ENCODE measurements around the gene BASP1. TPM values are rescaled to one million over a fixed set of nuclear protein-coding genes. Genes with fewer than 3 reads are reported as not detected.
A peak's percentile ranks its signal among the peaks of the same experiment; 100 is the strongest.
"Not testable (repeated sequence)": the region's sequence is repeated elsewhere in the genome, so short reads cannot be mapped to it uniquely, and the experiment has no call there.

Gene BASP1
- total RNA-seq, 1 experiment from 2014 or later, result not detected

DNA sequence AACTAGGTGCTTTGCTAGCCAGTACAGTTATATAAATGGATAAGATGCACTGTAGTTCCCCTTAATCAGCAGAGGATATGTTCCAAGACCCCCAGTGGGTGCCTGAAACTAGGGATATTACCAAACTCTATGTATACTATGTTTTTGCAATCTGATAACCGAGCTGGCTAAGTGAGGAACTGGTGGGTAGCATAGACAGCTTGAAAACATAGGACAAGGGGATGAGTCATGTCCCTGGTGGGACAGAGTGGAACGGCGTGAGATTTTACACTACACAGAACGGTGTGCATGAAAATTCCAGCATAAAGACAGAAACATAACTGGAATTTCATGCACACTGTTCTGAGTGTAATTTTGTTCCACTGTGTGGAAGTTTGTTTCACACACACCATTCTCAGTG is 86.9 kb downstream of the BASP1 start:
- BruUV-seq (replicated peaks), result no TSS peak
- CTCF ChIA-PET, result no interaction called here
- peaks cover 2% of the 10 kb centered on the region for H3K9me3 Mint-ChIP-seq (ENCODE audit: low read depth, unreplicated experiment)
- H3K27me3 Mint-ChIP-seq (ENCODE audit: unreplicated experiment), result peaks cover 2% of the 10 kb centered on the region
- H3K4me3 Mint-ChIP-seq (ENCODE audit: low read depth, unreplicated experiment), result no peak overlapping the region
- no peaks in the 10 kb centered on the region for H3K4me1 Mint-ChIP-seq (ENCODE audit: low read depth, unreplicated experiment)
- H3K27ac Mint-ChIP-seq (ENCODE audit: unreplicated experiment), result no peak overlapping the region
- no peak for DNase-seq
- intact Hi-C loops (cut with micrococcal nuclease; ENCODE audit: unreplicated experiment), result no loop called here
- no peaks in the 10 kb centered on the region for H3K36me3 Mint-ChIP-seq (ENCODE audit: insufficient read depth, unreplicated experiment)
- TF ChIP-seq, protein P1, sequence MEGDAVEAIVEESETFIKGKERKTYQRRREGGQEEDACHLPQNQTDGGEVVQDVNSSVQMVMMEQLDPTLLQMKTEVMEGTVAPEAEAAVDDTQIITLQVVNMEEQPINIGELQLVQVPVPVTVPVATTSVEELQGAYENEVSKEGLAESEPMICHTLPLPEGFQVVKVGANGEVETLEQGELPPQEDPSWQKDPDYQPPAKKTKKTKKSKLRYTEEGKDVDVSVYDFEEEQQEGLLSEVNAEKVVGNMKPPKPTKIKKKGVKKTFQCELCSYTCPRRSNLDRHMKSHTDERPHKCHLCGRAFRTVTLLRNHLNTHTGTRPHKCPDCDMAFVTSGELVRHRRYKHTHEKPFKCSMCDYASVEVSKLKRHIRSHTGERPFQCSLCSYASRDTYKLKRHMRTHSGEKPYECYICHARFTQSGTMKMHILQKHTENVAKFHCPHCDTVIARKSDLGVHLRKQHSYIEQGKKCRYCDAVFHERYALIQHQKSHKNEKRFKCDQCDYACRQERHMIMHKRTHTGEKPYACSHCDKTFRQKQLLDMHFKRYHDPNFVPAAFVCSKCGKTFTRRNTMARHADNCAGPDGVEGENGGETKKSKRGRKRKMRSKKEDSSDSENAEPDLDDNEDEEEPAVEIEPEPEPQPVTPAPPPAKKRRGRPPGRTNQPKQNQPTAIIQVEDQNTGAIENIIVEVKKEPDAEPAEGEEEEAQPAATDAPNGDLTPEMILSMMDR (IDR thresholded peaks at IDR 0.05; ENCODE audit: unreplicated experiment), result no peak

DNA sequence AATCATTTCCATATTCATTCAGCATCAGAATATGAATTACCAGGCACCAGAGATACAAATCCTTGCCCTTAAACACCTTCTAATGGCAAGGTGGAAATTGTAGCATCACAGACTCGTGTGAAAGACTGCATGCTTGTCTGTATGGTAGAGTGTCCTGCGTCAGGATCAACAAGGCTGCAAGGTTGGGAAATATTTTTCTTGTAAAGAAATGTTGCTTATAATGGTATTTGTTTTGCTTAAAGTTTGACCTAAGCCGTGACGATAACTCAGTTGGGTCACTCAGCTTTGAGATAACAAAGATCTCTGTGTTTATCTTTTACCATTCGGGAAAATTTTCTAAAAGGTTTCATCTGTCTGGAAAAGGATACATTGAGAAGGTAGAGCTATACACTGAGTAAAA is 87.6 kb downstream of the BASP1 start:
- Mint-ChIP-seq H3K27ac (ENCODE audit: unreplicated experiment) (no peak overlapping the region), H3K27me3 (ENCODE audit: unreplicated experiment) (no peaks in the 10 kb centered on the region), H3K4me3 (ENCODE audit: low read depth, unreplicated experiment) (no peak overlapping the region), H3K36me3 (ENCODE audit: insufficient read depth, unreplicated experiment) (no peaks in the 10 kb centered on the region), H3K4me1 (ENCODE audit: low read depth, unreplicated experiment) (no peaks in the 10 kb centered on the region), H3K9me3 (ENCODE audit: low read depth, unreplicated experiment) (peaks cover 2% of the 10 kb centered on the region)
- no TSS peak for BruUV-seq (replicated peaks)
- intact Hi-C loops (cut with micrococcal nuclease; ENCODE audit: unreplicated experiment), result no loop called here
- TF ChIP-seq, protein P1 (IDR thresholded peaks at IDR 0.05; ENCODE audit: unreplicated experiment), result no peak
- DNase-seq, result no peak
- CTCF ChIA-PET, result interaction anchor here (0.6 kb wide), 1 partner anchor 28 kb away, joined by 7 read pairs; no protein-coding TSS in a partner anchor

DNA sequence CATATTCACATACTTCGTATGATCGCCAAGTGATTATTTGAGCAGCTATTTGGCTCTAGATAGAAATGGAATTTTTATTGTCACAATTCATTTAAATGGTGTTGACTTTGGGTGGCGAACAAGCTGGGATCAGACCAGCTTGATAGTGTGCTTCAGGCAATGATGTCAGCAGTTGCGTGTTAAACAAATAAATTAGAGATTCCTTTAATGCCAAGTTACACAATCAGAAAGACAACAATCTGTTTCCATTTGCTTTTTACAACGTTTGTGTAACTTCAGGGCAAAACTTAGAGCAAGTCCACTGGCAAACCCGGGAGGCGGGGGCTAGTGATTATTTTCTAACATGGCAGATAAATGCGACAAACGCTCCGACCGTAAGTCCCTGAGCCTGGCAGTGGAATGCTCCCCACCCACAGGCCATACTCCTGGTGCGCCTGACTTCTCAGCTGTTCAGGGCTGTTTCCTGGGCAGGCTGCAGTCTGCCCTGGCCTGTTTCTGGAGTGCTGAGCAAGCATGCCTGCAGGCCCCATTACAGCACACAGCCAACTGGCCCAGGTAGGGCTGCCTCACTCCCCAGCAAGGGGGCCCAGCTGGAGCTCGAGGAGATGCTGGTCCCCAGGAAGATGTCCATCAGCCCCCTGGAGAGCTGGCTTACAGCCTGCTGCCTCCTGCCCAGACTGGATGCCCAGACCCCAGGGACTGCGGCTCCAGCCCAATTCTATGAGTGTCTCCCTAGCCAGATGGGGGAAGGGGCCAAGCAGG is 88.7 kb downstream of the BASP1 start:
- CTCF ChIA-PET, result interaction anchor here (1.4 kb wide), 1 partner anchor 11 kb away, joined by 3 read pairs; no protein-coding TSS in a partner anchor
- BruUV-seq (replicated peaks), result no TSS peak
- Mint-ChIP-seq H3K4me3 (ENCODE audit: low read depth, unreplicated experiment) (no peak overlapping the region), H3K4me1 (ENCODE audit: low read depth, unreplicated experiment) (no peaks in the 10 kb centered on the region), H3K27ac (ENCODE audit: unreplicated experiment) (no peak overlapping the region), H3K9me3 (ENCODE audit: low read depth, unreplicated experiment) (peaks cover 2% of the 10 kb centered on the region), H3K27me3 (ENCODE audit: unreplicated experiment) (no peaks in the 10 kb centered on the region), H3K36me3 (ENCODE audit: insufficient read depth, unreplicated experiment) (no peaks in the 10 kb centered on the region)
- intact Hi-C loops (cut with micrococcal nuclease; ENCODE audit: unreplicated experiment), result no loop called here
- TF ChIP-seq, protein P1 (IDR thresholded peaks at IDR 0.05; ENCODE audit: unreplicated experiment), result no peak
- peak; percentile 26 for DNase-seq

DNA sequence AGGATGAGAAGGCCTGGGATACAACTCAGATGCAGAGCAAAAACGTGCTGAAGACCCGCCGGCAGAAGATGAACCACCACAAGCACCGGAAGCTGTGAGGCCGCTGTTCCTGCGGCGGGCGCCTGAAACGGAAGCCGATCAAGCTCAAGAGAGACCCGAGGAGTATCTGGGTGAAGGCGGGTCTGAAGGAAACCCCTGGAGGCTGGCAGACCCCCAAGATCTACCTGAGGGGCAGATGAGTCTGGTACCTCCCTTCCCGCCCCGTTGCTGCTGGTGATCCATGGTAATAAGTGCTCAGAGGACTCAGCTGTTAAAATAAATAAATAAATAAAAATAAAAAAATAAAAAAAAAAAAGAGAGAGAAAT is 89.3 kb downstream of the BASP1 start:
- CTCF ChIA-PET, result interaction anchor here (1.4 kb wide), 1 partner anchor 12 kb away, joined by 3 read pairs; no protein-coding TSS in a partner anchor
- no peak overlapping the region for H3K27ac Mint-ChIP-seq (ENCODE audit: unreplicated experiment)
- intact Hi-C loops (cut with micrococcal nuclease; ENCODE audit: unreplicated experiment), result no loop called here
- DNase-seq, result no peak
- no peaks in the 10 kb centered on the region for H3K36me3 Mint-ChIP-seq (ENCODE audit: insufficient read depth, unreplicated experiment)
- H3K27me3 Mint-ChIP-seq (ENCODE audit: unreplicated experiment), result no peaks in the 10 kb centered on the region
- H3K9me3 Mint-ChIP-seq (ENCODE audit: low read depth, unreplicated experiment), result peaks cover 2% of the 10 kb centered on the region
- TF ChIP-seq, protein P1 (IDR thresholded peaks at IDR 0.05; ENCODE audit: unreplicated experiment), result no peak
- H3K4me3 Mint-ChIP-seq (ENCODE audit: low read depth, unreplicated experiment), result no peak overlapping the region
- no peaks in the 10 kb centered on the region for H3K4me1 Mint-ChIP-seq (ENCODE audit: low read depth, unreplicated experiment)
- BruUV-seq (replicated peaks), result no TSS peak

DNA sequence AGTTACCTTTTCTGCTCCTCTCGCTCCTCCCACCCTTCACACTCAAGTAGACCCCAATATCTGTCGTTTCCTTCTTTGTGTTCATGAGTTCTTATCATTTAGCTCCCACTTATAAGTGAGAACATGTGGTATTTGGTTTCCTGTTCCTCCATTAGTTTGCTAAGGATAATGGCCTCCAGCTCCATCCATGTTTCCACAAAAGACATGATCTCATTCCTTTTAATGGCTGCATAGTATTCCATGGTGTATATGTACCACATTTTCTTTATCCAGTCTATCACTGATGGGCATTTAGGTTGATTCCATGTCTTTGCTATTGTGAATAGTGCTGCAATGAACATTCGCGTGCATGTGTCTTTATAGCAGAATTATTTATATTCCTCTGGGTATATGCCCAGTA is 90.0 kb downstream of the BASP1 start:
- H3K4me3 Mint-ChIP-seq (ENCODE audit: low read depth, unreplicated experiment); BruUV-seq (replicated peaks); H3K4me1 Mint-ChIP-seq (ENCODE audit: low read depth, unreplicated experiment); H3K27ac Mint-ChIP-seq (ENCODE audit: unreplicated experiment); DNase-seq; H3K36me3 Mint-ChIP-seq (ENCODE audit: insufficient read depth, unreplicated experiment); H3K9me3 Mint-ChIP-seq (ENCODE audit: low read depth, unreplicated experiment); intact Hi-C loops (cut with micrococcal nuclease; ENCODE audit: unreplicated experiment); CTCF ChIA-PET; H3K27me3 Mint-ChIP-seq (ENCODE audit: unreplicated experiment): not testable (repeated sequence)
